K562 (cell line): ENCODE measurements around the gene PREX1. TPM values are rescaled to one million over a fixed set of nuclear protein-coding genes. Genes with fewer than 3 reads are reported as not detected.

ENCODE experiments used
- ATAC-seq: fragments of 200-7000 bp; cut with Tn5 transposase; 3 replicates; pipeline ENCODE4 v1.9.1; 2020; ENCODE audit warnings: moderate library complexity
- BruUV-seq: library from RNA; stranded (reverse); fragments of 400-500 nt; replicated peaks from 2 replicates; lab custom pipeline; 2021; lab: Mats Ljungman, UMichigan
- CTCF ChIA-PET: fragments of 300-600 bp; formaldehyde crosslinking; extraction: SDS; loops from one replicate; lab custom pipeline; 2021; ENCODE audit warnings: low intra/inter-chr PET ratio; lab: Yijun Ruan, JAX
- POLR2A ChIA-PET: fragments of 300-600, 350-650 bp; sonication (Branson Sonifier 250); formaldehyde crosslinking; extraction: SDS; loops from one replicate; lab custom pipeline; 2021; ENCODE audit warnings: antibody characterized with exemption, inconsistent platforms; lab: Yijun Ruan, JAX
- DNase-seq, 4 experiments: peaks; one replicate each; pipeline versions ENCODE4 v3.0.0 to v3.0.0-alpha.2; 2011 to 2018; ENCODE audit warnings: low spot score in 3 of 4, mixed read lengths in 3 of 4; ENCODE audit errors: extremely low read depth in 1 of 4
- FAIRE-seq: peaks from 2 replicates; lab custom pipeline; 2011; peaks lifted over from hg19 to GRCh38; lab: Jason Lieb, UNC
- H2AFZ ChIP-seq: 2 replicates; pipeline ENCODE4 v1.6.0; 2011; ENCODE audit warnings: low read depth, low read length, control low read depth, inconsistent platforms
- H3K27ac ChIP-seq: fragments of 200-600 bp; 3 replicates; pipeline ENCODE4 v1.8.0; 2011; ENCODE audit warnings: low read depth, mild to moderate bottlenecking, control low read depth, inconsistent platforms, low read length, moderate library complexity, mixed read lengths; ENCODE audit errors: extremely low read depth
- H3K27me3 ChIP-seq, 2 experiments: fragments of 300-600 bp in 1 of 2; 2 replicates in 1 of 2; 3 replicates in 1 of 2; pipeline versions ENCODE4 v1.6.0 to v1.8.0; 2011; ENCODE audit warnings: inconsistent platforms in 2 of 2, low read length in 2 of 2, mild to moderate bottlenecking in 1 of 2, mixed read lengths in 1 of 2, moderate library complexity in 1 of 2; ENCODE audit not compliant: control insufficient read depth in 2 of 2, insufficient read depth in 2 of 2
- H3K36me3 ChIP-seq: fragments of 300-600 bp; 3 replicates; pipeline ENCODE4 v1.8.0; 2011; ENCODE audit warnings: mild to moderate bottlenecking, low read length, inconsistent platforms; ENCODE audit not compliant: control insufficient read depth, insufficient read depth
- H3K4me1 ChIP-seq, 2 experiments: fragments of 200-600 bp in 1 of 2; replicated peaks in 1 of 2; 2 replicates in 1 of 2; 3 replicates in 1 of 2; pipeline versions ENCODE4 v1.5.1 to v1.8.0; 2011; ENCODE audit warnings: inconsistent platforms in 2 of 2, low read length in 2 of 2, mild to moderate bottlenecking in 1 of 2, mixed read lengths in 1 of 2, moderate library complexity in 1 of 2; ENCODE audit not compliant: control insufficient read depth in 2 of 2, insufficient read depth in 2 of 2
- H3K4me2 ChIP-seq: 2 replicates; pipeline ENCODE4 v1.6.1; 2011; ENCODE audit warnings: low read length, control low read depth, inconsistent platforms, mixed read lengths; ENCODE audit not compliant: insufficient read depth
- H3K4me3 ChIP-seq: fragments of 200-600 bp; sonication (generic), shearing (Covaris generic); 2 replicates; pipeline ENCODE4 v1.5.1; 2016; ENCODE audit warnings: control low read depth, inconsistent platforms
- H3K79me2 ChIP-seq: fragments of 200-600 bp; 3 replicates; pipeline ENCODE4 v1.8.0; 2011; ENCODE audit warnings: low read length, inconsistent platforms; ENCODE audit not compliant: control insufficient read depth, insufficient read depth
- H3K9ac ChIP-seq, 2 experiments: 2 replicates each; pipeline versions ENCODE4 v1.6.0 to v1.6.1; 2011; ENCODE audit warnings: low read depth in 2 of 2, low read length in 2 of 2, control low read depth in 1 of 2, inconsistent platforms in 1 of 2, mild to moderate bottlenecking in 1 of 2, mixed read lengths in 1 of 2; ENCODE audit not compliant: insufficient read depth in 1 of 2
- H3K9me1 ChIP-seq: one replicate; pipeline ENCODE4 v1.6.0; 2011; ENCODE audit warnings: inconsistent platforms, mild to moderate bottlenecking, low read length, moderate library complexity; ENCODE audit not compliant: control insufficient read depth, insufficient read depth
- H3K9me3 ChIP-seq: replicated peaks from 2 replicates; pipeline ENCODE4 v1.5.1; 2011; ENCODE audit warnings: low read depth, low read length, inconsistent platforms; ENCODE audit not compliant: control insufficient read depth, insufficient read depth
- H4K20me1 ChIP-seq: replicated peaks from 2 replicates; pipeline ENCODE4 v1.6.1; 2011; ENCODE audit warnings: low read length, inconsistent platforms, mixed read lengths; ENCODE audit not compliant: control insufficient read depth, insufficient read depth
- ARHGAP35 ChIP-seq: fragments of 450-650 bp; IDR thresholded peaks from 2 replicates; pipeline ENCODE4 v1.6.1; 2018; ENCODE audit not compliant: partially characterized antibody
- BCOR ChIP-seq: fragments of 450-650 bp; IDR thresholded peaks from 2 replicates; pipeline ENCODE4 v1.6.1; 2016
- CC2D1A ChIP-seq: fragments of 450-650 bp; IDR thresholded peaks from 2 replicates; pipeline ENCODE4 v1.6.1; 2017; ENCODE audit warnings: mild to moderate bottlenecking
- FOXO4 ChIP-seq: fragments of 450-650 bp; formaldehyde crosslinking; IDR thresholded peaks from 2 replicates; pipeline ENCODE4 v1.4.0; 2020; ENCODE audit warnings: mild to moderate bottlenecking, moderate library complexity
- ILF3 ChIP-seq: fragments of 450-650 bp; IDR thresholded peaks from 2 replicates; pipeline ENCODE4 v1.6.1; 2018; ENCODE audit warnings: antibody characterized with exemption, mild to moderate bottlenecking, moderate library complexity, borderline replicate concordance
- NFATC3 ChIP-seq: fragments of 450-650 bp; IDR thresholded peaks from 2 replicates; pipeline ENCODE4 v1.6.1; 2017; ENCODE audit warnings: mild to moderate bottlenecking
- NFE2 ChIP-seq: IDR thresholded peaks from 2 replicates; pipeline ENCODE4 v1.6.1; 2014; ENCODE audit warnings: antibody characterized with exemption, low read depth
- RREB1 ChIP-seq: fragments of 250-450 bp; sonication (Bioruptor Pico); IDR thresholded peaks from 2 replicates; pipeline ENCODE4 v1.4.0; 2020
- SLC30A9 ChIP-seq: fragments of 250-450 bp; sonication (Bioruptor Pico); IDR thresholded peaks from 2 replicates; pipeline ENCODE4 v1.8.0; 2022; ENCODE audit warnings: mild to moderate bottlenecking, moderate library complexity
- SMARCA5 ChIP-seq: fragments of 450-650 bp; IDR thresholded peaks from 2 replicates; pipeline ENCODE4 v1.6.1; 2016
- ZC3H4 ChIP-seq: sonication (generic); formaldehyde crosslinking; IDR thresholded peaks from 2 replicates; pipeline ENCODE4 v1.9.0; 2021; ENCODE audit warnings: missing genetic modification reagents, borderline replicate concordance
- ZNF282 ChIP-seq: sonication (generic); formaldehyde crosslinking; IDR thresholded peaks from 2 replicates; pipeline ENCODE4 v1.8.1; 2023; ENCODE audit warnings: missing genetic modification reagents
- ZNF77 ChIP-seq: fragments of 250-450 bp; sonication (Bioruptor Pico); IDR thresholded peaks from 2 replicates; pipeline ENCODE4 v1.5.0; 2020
- ZNF780A ChIP-seq: fragments of 250-450 bp; sonication (Bioruptor Pico); IDR thresholded peaks from 2 replicates; pipeline ENCODE4 v1.5.0; 2021; ENCODE audit warnings: mild to moderate bottlenecking
- WGBS: fragments of 100-300 bp; shearing (Covaris generic); methylation state at CpG from one replicate; pipeline ENCODE4 v1.1.6; 2016; ENCODE audit warnings: low coverage, mixed read lengths; ENCODE audit not compliant: insufficient coverage; ENCODE audit errors: missing lambda C conversion rate; 5-methylcytosine and 5-hydroxymethylcytosine counted together
- in situ Hi-C: fragments of 300-500 bp; cut with MboI; formaldehyde crosslinking; loops from 4 replicates; pipeline ENCODE4 v1.15.0; 2018; ENCODE audit warnings: inconsistent platforms, mixed read lengths
- intact Hi-C: fragments of 100-400 bp; cut with micrococcal nuclease; formaldehyde crosslinking; loops from 2 replicates; pipeline ENCODE4 v1.14.2; 2022
- polyA plus RNA-seq, 8 experiments: library from polyadenylated mRNA; depleted of rRNA in 4 of 8; stranded (reverse) in 5 of 8; unstranded in 3 of 8; fragments of >200 nt; fragmentation: Nextera tagmentation in 2 of 8; fragmentation: Illumina TruSeq in 1 of 8; extraction: Ambion mirVana in 2 of 8; extraction: Trizol in 1 of 8; gene quantifications; 2 replicates each; pipeline versions ENCODE4 v1.2.1 to v1.2.3, GENCODE V29; 2011 to 2014; ENCODE audit warnings: inconsistent platforms in 1 of 8, missing spikeins in 1 of 8
- total RNA-seq, 7 experiments: library from RNA; depleted of rRNA in 6 of 7; stranded (reverse); fragments of >200 nt in 6 of 7; fragmentation: Illumina TruSeq in 2 of 7; extraction: Trizol in 2 of 7; gene quantifications; 2 replicates each; pipeline versions ENCODE4 v1.2.1 to v1.2.3, GENCODE V29; 2011 to 2021; ENCODE audit warnings: low replicate concordance in 1 of 7
- TF ChIP-seq, protein P1 (sequence below): sonication (generic); formaldehyde crosslinking; IDR thresholded peaks from 2 replicates; pipeline ENCODE4 v1.9.0; 2022; ENCODE audit warnings: mild to moderate bottlenecking, missing genetic modification reagents

The PREX1 gene
- total and polyA plus RNA-seq, 9 of the 15 experiments (the other 6 are each of a cell fraction or from before 2014, with no cell fraction given): 0.37 to 10.4 (median 4.8) TPM

DNA sequence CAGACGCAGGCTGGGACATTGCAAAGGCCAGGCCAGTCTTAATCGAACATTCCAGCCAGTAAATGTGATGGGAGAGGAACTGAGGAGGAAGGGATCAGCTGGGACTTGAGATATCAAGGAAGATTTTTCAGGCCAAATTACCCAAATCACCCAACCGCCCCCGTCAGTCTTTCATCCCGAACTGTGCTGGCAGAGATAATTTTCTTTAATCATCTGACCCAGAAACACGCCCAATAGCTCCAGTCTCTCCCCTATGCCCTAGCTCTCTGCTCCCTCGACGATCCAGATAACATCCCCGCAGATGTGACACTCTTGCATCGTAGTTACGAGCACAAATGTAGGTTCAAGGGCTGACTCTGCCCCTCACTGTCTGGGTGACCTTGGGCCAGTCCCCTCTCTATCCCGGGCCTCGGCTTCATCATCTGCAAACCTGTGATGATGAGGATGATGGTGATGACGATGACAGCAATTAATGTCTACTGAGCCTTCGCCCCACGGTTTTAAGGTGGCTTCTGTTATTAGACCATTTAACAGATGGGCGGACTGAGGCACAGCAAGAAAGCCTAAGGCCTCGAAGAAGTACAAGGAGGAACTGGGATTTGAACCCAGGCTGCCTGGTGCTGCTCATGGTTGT lies 118.6 kb downstream of the PREX1 start (continued):
- 0 out of 2 replicates have a peak, but pooled peaks have one; percentile 29 for TF ChIP-seq RREB1 (CRISPR knock-in tag)
- TF ChIP-seq BCOR: 0 out of 2 replicates have a peak, but pooled peaks have one; percentile 20
- TF ChIP-seq SMARCA5: peak; percentile 33; the same call in 1 of the 2 replicates

DNA sequence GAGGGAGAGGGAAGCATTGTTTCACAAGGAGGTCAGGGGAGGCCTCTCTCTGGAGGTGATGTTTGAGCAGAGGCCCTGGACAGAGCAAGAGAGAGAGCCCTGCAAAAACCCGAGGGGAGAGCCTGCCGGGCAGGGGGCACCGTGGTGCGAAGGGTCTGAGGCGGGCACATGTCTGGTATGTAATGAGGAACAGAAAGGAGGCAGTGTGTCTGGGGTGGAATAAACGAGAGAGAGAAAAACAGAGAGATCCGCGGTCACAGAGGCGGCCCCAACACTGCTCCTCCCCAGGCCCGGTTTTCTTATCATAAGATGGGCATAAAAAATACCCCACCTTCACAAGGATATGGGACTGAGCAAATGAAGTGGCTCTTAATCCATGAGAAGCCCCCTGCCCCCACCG lies 119.2 kb downstream of the PREX1 start:
- DNase-seq: no peak
- H3K4me1 ChIP-seq: peaks cover 4 to 7% of the 10 kb centered on the region in 2 experiments; a peak in 2 of 5 replicates
- H3K9me1 ChIP-seq: no peaks in the 10 kb centered on the region
- H3K9ac ChIP-seq: peak overlapping the region in 1 of 2 experiments; percentile 40; a peak in 1 of 4 replicates
- H2AFZ ChIP-seq: no peak overlapping the region
- H3K79me2 ChIP-seq: no peaks in the 10 kb centered on the region
- peaks cover 9% of the 10 kb centered on the region for H4K20me1 ChIP-seq
- FAIRE-seq: no peak
- no peak overlapping the region for H3K4me2 ChIP-seq
- H3K36me3 ChIP-seq: no peaks in the 10 kb centered on the region
- ChIA-PET POLR2A (no interaction called here), CTCF (no interaction called here)
- BruUV-seq: no TSS peak
- 28% methylated on average over 6 of the region's 11 CpGs for whole genome bisulfite sequencing
- peaks cover 0 to 4% of the 10 kb centered on the region in 2 experiments; a peak in 1 of 5 replicates for H3K27me3 ChIP-seq
- no peak for ATAC-seq
- in situ Hi-C loops: no loop called here
- intact Hi-C loops: no loop called here
- no peak overlapping the region for H3K4me3 ChIP-seq
- H3K9me3 ChIP-seq: no peaks in the 10 kb centered on the region
- no peak overlapping the region for H3K27ac ChIP-seq
- no peak for TF ChIP-seq ZNF282 (CRISPR knock-in tag)
- no peak for TF ChIP-seq FOXO4
- TF ChIP-seq SLC30A9 (CRISPR knock-in tag): no peak
- TF ChIP-seq NFE2: no peak
- no peak for TF ChIP-seq ILF3
- TF ChIP-seq, protein P1, sequence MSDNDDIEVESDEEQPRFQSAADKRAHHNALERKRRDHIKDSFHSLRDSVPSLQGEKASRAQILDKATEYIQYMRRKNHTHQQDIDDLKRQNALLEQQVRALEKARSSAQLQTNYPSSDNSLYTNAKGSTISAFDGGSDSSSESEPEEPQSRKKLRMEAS: no peak
- TF ChIP-seq NFATC3: no peak
- no peak for TF ChIP-seq CC2D1A
- TF ChIP-seq ZNF77 (CRISPR knock-in tag): no peak
- TF ChIP-seq ZC3H4: no peak
- TF ChIP-seq ZNF780A (CRISPR knock-in tag): no peak
- TF ChIP-seq ARHGAP35: no peak
